Measurements from ENCODE around the gene C21orf91. TPM values are rescaled to one million over a fixed set of nuclear protein-coding genes. Genes with fewer than 3 reads are reported as not detected.

The C21orf91 gene
- total RNA-seq, 2 experiments from 2014 or later = 32.5 to 32.6 TPM

GRCh38 chr21:17795146-17796036 lies 23.8 kb downstream of the C21orf91 start:
- ChIA-PET CTCF (interaction anchor here (0.6 to 2.8 kb wide), 6 partner anchors 12 to 130 kb away, joined by 3 to 18 read pairs (median 4); partner anchors contain the start of gene C21orf91), POLR2A (interaction anchor here (0.9 to 2.6 kb wide), 3 partner anchors 12 to 23 kb away, joined by 3 to 16 read pairs (median 4); no protein-coding TSS in a partner anchor)
- Mint-ChIP-seq H3K4me1 (ENCODE audit: low read depth) (peaks cover 67% of the 10 kb centered on the region), H3K27ac (peak overlapping the region; percentile 94), H3K4me3 (peak overlapping the region; percentile 41), H3K36me3 (ENCODE audit: low read depth) (peaks cover 52% of the 10 kb centered on the region), H3K27me3 (no peaks in the 10 kb centered on the region), H3K9me3 (no peaks in the 10 kb centered on the region)
- ATAC-seq (peak; percentile 49), DNase-seq (no peak)
- intact Hi-C loops (cut with micrococcal nuclease) = no loop called here
- TF ChIP-seq CTCF (IDR thresholded peaks at IDR 0.05) = no peak

GRCh38 chr21:17794518-17795145 lies 24.5 kb downstream of the C21orf91 start:
- ATAC-seq (no peak), DNase-seq (no peak)
- no peak for TF ChIP-seq CTCF (IDR thresholded peaks at IDR 0.05)
- peak overlapping the region; percentile 67 for H3K4me3 Mint-ChIP-seq
- H3K27ac Mint-ChIP-seq = peak overlapping the region; percentile 94
- ChIA-PET CTCF (interaction anchor here (0.6 to 2.8 kb wide), 4 partner anchors 11 to 131 kb away, joined by 3 to 18 read pairs (median 3); partner anchors contain the start of gene C21orf91), POLR2A (interaction anchor here (1.1 to 2.6 kb wide), 4 partner anchors 11 to 25 kb away, joined by 3 to 16 read pairs (median 4); partner anchors contain the start of gene C21orf91)
- H3K9me3 Mint-ChIP-seq = no peaks in the 10 kb centered on the region
- peaks cover 52% of the 10 kb centered on the region for H3K36me3 Mint-ChIP-seq (ENCODE audit: low read depth)
- peaks cover 72% of the 10 kb centered on the region for H3K4me1 Mint-ChIP-seq (ENCODE audit: low read depth)
- no peaks in the 10 kb centered on the region for H3K27me3 Mint-ChIP-seq
- intact Hi-C loops (cut with micrococcal nuclease) = no loop called here

- Mint-ChIP-seq H3K27me3 (no peaks in the 10 kb centered on the region), H3K4me3 (peak overlapping the region; percentile 67), H3K9me3 (no peaks in the 10 kb centered on the region), H3K27ac (peak overlapping the region; percentile 94), H3K36me3 (ENCODE audit: low read depth) (peaks cover 50% of the 10 kb centered on the region), H3K4me1 (ENCODE audit: low read depth) (peaks cover 75% of the 10 kb centered on the region)
- intact Hi-C loops (cut with micrococcal nuclease) = no loop called here
- ChIA-PET POLR2A (interaction anchor here (1.2 to 1.3 kb wide), 2 partner anchors 25 to 26 kb away, joined by 4 read pairs; partner anchors contain the start of gene C21orf91), CTCF (interaction anchor here (0.6 to 2.8 kb wide), 4 partner anchors 10 to 25 kb away, joined by 3 to 18 read pairs (median 3); partner anchors contain the start of gene C21orf91)
- ATAC-seq (peak; percentile 50), DNase-seq (no peak)
- TF ChIP-seq CTCF (IDR thresholded peaks at IDR 0.05) = no peak
Measured at GRCh38 chr21:17793246-17794123, 25.7 kb downstream of the C21orf91 start.

GRCh38 chr21:17789656-17790055 lies 29.5 kb downstream of the C21orf91 start:
- POLR2A ChIA-PET = no interaction called here
- no peak for ATAC-seq

More at GRCh38 chr21:17789656-17790055, 29.5 kb downstream of the C21orf91 start:
- peaks cover 85% of the 10 kb centered on the region for H3K4me1 Mint-ChIP-seq (ENCODE audit: low read depth)
- H3K27ac Mint-ChIP-seq = peak overlapping the region; percentile 86
- peak overlapping the region; percentile 60 for H3K4me3 Mint-ChIP-seq
- intact Hi-C loops (cut with micrococcal nuclease) = loop anchor here (10.0 kb wide), 1 partner anchor 175 kb away; the partner anchor contains the start of gene BTG3
- H3K27me3 Mint-ChIP-seq = no peaks in the 10 kb centered on the region
- CTCF ChIA-PET = no interaction called here
- no peak for DNase-seq
- no peak for TF ChIP-seq CTCF (IDR thresholded peaks at IDR 0.05)
- peaks cover 8% of the 10 kb centered on the region for H3K9me3 Mint-ChIP-seq
- H3K36me3 Mint-ChIP-seq (ENCODE audit: low read depth) = peaks cover 63% of the 10 kb centered on the region
